DND-41 (cell line): ENCODE results near the gene HDAC3.

Source experiments
- CTCF ChIP-seq: IDR thresholded peaks from 2 replicates; pipeline ENCODE4 v1.5.1; 2012; ENCODE audit warnings: borderline replicate concordance, low read length, moderate library complexity, mild to moderate bottlenecking; ENCODE audit not compliant: poor library complexity, severe bottlenecking; ENCODE audit errors: extremely low read depth
- EZH2 ChIP-seq: IDR thresholded peaks from 3 replicates; pipeline ENCODE4 v1.6.1; 2012; ENCODE audit warnings: borderline replicate concordance, low read depth, mild to moderate bottlenecking, moderate library complexity, low read length, inconsistent platforms; ENCODE audit not compliant: severe bottlenecking

GRCh38 chr5:141635646-141636045, 1.0 kb downstream of the HDAC3 start:
- TF ChIP-seq CTCF (no peak), EZH2 (no peak)
